Measurements from ENCODE around the gene CISD3.

GRCh38 chr17:38753071-38753506, 22.9 kb downstream of the CISD3 start:
- TF ChIP-seq YY1 (IDR thresholded peaks at IDR 0.05; ENCODE audit: insufficient read depth, insufficient read length): no peak
- TF ChIP-seq ZNF274 (IDR thresholded peaks at IDR 0.05; ENCODE audit: low read depth, low read length): no peak
- no peak for TF ChIP-seq SUZ12 (IDR thresholded peaks at IDR 0.05; ENCODE audit: extremely low read depth, insufficient read depth, insufficient read length)

Data from NT2/D1 (cell line).